WTC11 (cell line): ENCODE data around the gene ANKIB1. TPM values are rescaled to one million over a fixed set of nuclear protein-coding genes. Genes with fewer than 3 reads are reported as not detected.

Experiments
- ATAC-seq: fragments of 200-7000 bp; cut with Tn5 transposase; 2 replicates; pipeline ENCODE4 v1.10.0; 2021; ENCODE audit warnings: mild to moderate bottlenecking, moderate library complexity
- CTCF ChIA-PET: fragments of 300-600 bp; sonication (Branson Sonifier 250); formaldehyde crosslinking; loops from one replicate; lab custom pipeline; 2021; ENCODE audit warnings: antibody characterized with exemption; lab: Charles Lee
- POLR2A ChIA-PET: fragments of 350-600 bp; sonication (Branson Sonifier 250); formaldehyde crosslinking; loops from one replicate; lab custom pipeline; 2021; ENCODE audit warnings: antibody characterized with exemption; lab: Charles Lee
- DNase-seq: peaks from one replicate; pipeline ENCODE4 v3.0.0; 2021; ENCODE audit warnings: low spot score
- H3K27ac Mint-ChIP-seq: 2 replicates; pipeline ENCODE4 v1.8.0; 2021; ENCODE audit warnings: mixed read lengths
- H3K27me3 Mint-ChIP-seq: 2 replicates; pipeline ENCODE4 v1.8.0; 2021; ENCODE audit warnings: low read depth, mild to moderate bottlenecking, moderate library complexity, mixed read lengths
- H3K36me3 Mint-ChIP-seq: 2 replicates; pipeline ENCODE4 v1.8.0; 2021; ENCODE audit warnings: mixed read lengths
- H3K4me1 Mint-ChIP-seq: 2 replicates; pipeline ENCODE4 v1.8.0; 2022; ENCODE audit warnings: mixed read lengths
- H3K4me3 Mint-ChIP-seq: 2 replicates; pipeline ENCODE4 v1.8.0; 2021; ENCODE audit warnings: mild to moderate bottlenecking, moderate library complexity, mixed read lengths
- H3K9me3 Mint-ChIP-seq: 2 replicates; pipeline ENCODE4 v1.8.0; 2021; ENCODE audit warnings: mixed read lengths
- CREM ChIP-seq: sonication (generic); formaldehyde crosslinking; IDR thresholded peaks from 2 replicates; pipeline ENCODE4 v1.8.1; 2022; ENCODE audit warnings: mild to moderate bottlenecking, missing genetic modification reagents, moderate library complexity
- FOXJ3 ChIP-seq: sonication (generic); formaldehyde crosslinking; IDR thresholded peaks from 2 replicates; pipeline ENCODE4 v1.9.0; 2021; ENCODE audit warnings: missing genetic modification reagents, mild to moderate bottlenecking, borderline replicate concordance
- FOXK1 ChIP-seq: sonication (generic); formaldehyde crosslinking; IDR thresholded peaks from 2 replicates; pipeline ENCODE4 v1.8.0; 2022; ENCODE audit warnings: mild to moderate bottlenecking, moderate library complexity, missing genetic modification reagents
- FOXP1 ChIP-seq: sonication (generic); formaldehyde crosslinking; IDR thresholded peaks from 2 replicates; pipeline ENCODE4 v1.8.0; 2022; ENCODE audit warnings: missing genetic modification reagents, mild to moderate bottlenecking, moderate library complexity, borderline replicate concordance
- GABPB1 ChIP-seq: sonication (generic); formaldehyde crosslinking; IDR thresholded peaks from 2 replicates; pipeline ENCODE4 v1.8.1; 2023; ENCODE audit warnings: mild to moderate bottlenecking, missing genetic modification reagents
- MXD4 ChIP-seq: fragments of 250-450 bp; sonication (Bioruptor Pico); IDR thresholded peaks from 2 replicates; pipeline ENCODE4 v1.8.0; 2021; ENCODE audit warnings: mild to moderate bottlenecking, moderate library complexity, borderline replicate concordance
- NFE2L1 ChIP-seq: sonication (generic); formaldehyde crosslinking; IDR thresholded peaks from 2 replicates; pipeline ENCODE4 v1.8.1; 2023; ENCODE audit warnings: missing genetic modification reagents
- NR1H2 ChIP-seq: sonication (generic); formaldehyde crosslinking; IDR thresholded peaks from 2 replicates; pipeline ENCODE4 v1.9.0; 2021; ENCODE audit warnings: mild to moderate bottlenecking, moderate library complexity, missing genetic modification reagents
- NR3C1 ChIP-seq: sonication (generic); formaldehyde crosslinking; conservative IDR thresholded peaks from 2 replicates; pipeline ENCODE4 v1.8.1; 2023; ENCODE audit warnings: low read depth, mild to moderate bottlenecking, missing genetic modification reagents
- PRRX2 ChIP-seq: fragments of 250-450 bp; sonication (Bioruptor Pico); IDR thresholded peaks from 2 replicates; pipeline ENCODE4 v1.8.0; 2021; ENCODE audit warnings: mild to moderate bottlenecking
- STAT6 ChIP-seq: sonication (generic); formaldehyde crosslinking; conservative IDR thresholded peaks from 2 replicates; pipeline ENCODE4 v1.8.1; 2023; ENCODE audit warnings: mild to moderate bottlenecking, low read depth, missing genetic modification reagents, moderate library complexity
- USF1 ChIP-seq: sonication (generic); formaldehyde crosslinking; IDR thresholded peaks from 2 replicates; pipeline ENCODE4 v1.8.0; 2022; ENCODE audit warnings: mild to moderate bottlenecking, missing genetic modification reagents
- USF2 ChIP-seq: sonication (generic); formaldehyde crosslinking; IDR thresholded peaks from 2 replicates; pipeline ENCODE4 v1.8.1; 2023; ENCODE audit warnings: mild to moderate bottlenecking, missing genetic modification reagents, moderate library complexity
- ZNF532 ChIP-seq: fragments of 250-450 bp; sonication (Bioruptor Pico); IDR thresholded peaks from 2 replicates; pipeline ENCODE4 v1.9.0; 2021; ENCODE audit warnings: mild to moderate bottlenecking, borderline replicate concordance
- ZNF671 ChIP-seq: fragments of 250-450 bp; sonication (Bioruptor Pico); IDR thresholded peaks from 2 replicates; pipeline ENCODE4 v1.8.0; 2021; ENCODE audit warnings: mild to moderate bottlenecking
- total RNA-seq: library from RNA; stranded (reverse); gene quantifications from 3 replicates; pipeline ENCODE4 v1.2.3, GENCODE V29; 2021
- TF ChIP-seq, protein P1 (sequence below): sonication (generic); formaldehyde crosslinking; IDR thresholded peaks from 2 replicates; pipeline ENCODE4 v1.8.1; 2022; ENCODE audit warnings: low read depth, mild to moderate bottlenecking, moderate library complexity, missing genetic modification reagents, borderline replicate concordance
- TF ChIP-seq, protein P2 (sequence below): sonication (generic); formaldehyde crosslinking; IDR thresholded peaks from 2 replicates; pipeline ENCODE4 v1.8.0; 2022; ENCODE audit warnings: missing genetic modification reagents
- TF ChIP-seq, protein P3 (sequence below): fragments of 250-450 bp; sonication (Bioruptor Pico); IDR thresholded peaks from 2 replicates; pipeline ENCODE4 v1.9.0; 2021; ENCODE audit warnings: moderate library complexity, mild to moderate bottlenecking, inconsistent platforms, borderline replicate concordance

Gene ANKIB1
- total RNA-seq, 1 experiment from 2014 or later: 38.5 TPM

DNA sequence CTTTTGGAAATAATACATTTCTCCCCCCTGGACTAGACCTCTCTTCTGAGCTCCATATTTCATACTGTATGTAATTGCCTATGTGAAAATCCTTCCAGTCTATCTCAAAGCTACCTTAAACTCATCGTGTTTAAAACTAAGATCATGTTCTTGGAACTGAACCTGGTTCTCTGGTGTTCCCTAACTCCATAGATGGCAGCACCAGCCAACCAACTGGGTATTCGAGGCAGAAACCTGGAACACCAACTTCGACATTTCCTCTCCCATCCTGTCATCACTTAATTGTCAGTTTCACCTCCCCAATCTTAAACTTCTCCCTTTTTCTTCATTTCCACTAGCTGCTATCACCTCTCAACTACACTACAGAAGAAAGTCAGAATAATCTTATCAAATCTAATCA, 87.0 kb downstream of the ANKIB1 start:
- CTCF ChIA-PET: no interaction called here

More for the DNA sequence above, 87.0 kb downstream of the ANKIB1 start:
- 0 out of 2 replicates have a peak overlapping the region, but pooled peaks have one; percentile 22 for H3K27ac Mint-ChIP-seq
- no peak overlapping the region for H3K4me3 Mint-ChIP-seq
- no peak for TF ChIP-seq STAT6 (CRISPR knock-in tag)
- no peak for TF ChIP-seq MXD4 (CRISPR knock-in tag)
- TF ChIP-seq FOXP1 (CRISPR knock-in tag): no peak
- TF ChIP-seq GABPB1 (CRISPR knock-in tag): no peak
- TF ChIP-seq NFE2L1 (CRISPR knock-in tag): no peak
- TF ChIP-seq, protein P1, sequence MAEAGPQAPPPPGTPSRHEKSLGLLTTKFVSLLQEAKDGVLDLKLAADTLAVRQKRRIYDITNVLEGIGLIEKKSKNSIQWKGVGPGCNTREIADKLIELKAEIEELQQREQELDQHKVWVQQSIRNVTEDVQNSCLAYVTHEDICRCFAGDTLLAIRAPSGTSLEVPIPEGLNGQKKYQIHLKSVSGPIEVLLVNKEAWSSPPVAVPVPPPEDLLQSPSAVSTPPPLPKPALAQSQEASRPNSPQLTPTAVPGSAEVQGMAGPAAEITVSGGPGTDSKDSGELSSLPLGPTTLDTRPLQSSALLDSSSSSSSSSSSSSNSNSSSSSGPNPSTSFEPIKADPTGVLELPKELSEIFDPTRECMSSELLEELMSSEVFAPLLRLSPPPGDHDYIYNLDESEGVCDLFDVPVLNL (CRISPR knock-in tag): no peak
- TF ChIP-seq USF1 (CRISPR knock-in tag): no peak
- TF ChIP-seq, protein P2, sequence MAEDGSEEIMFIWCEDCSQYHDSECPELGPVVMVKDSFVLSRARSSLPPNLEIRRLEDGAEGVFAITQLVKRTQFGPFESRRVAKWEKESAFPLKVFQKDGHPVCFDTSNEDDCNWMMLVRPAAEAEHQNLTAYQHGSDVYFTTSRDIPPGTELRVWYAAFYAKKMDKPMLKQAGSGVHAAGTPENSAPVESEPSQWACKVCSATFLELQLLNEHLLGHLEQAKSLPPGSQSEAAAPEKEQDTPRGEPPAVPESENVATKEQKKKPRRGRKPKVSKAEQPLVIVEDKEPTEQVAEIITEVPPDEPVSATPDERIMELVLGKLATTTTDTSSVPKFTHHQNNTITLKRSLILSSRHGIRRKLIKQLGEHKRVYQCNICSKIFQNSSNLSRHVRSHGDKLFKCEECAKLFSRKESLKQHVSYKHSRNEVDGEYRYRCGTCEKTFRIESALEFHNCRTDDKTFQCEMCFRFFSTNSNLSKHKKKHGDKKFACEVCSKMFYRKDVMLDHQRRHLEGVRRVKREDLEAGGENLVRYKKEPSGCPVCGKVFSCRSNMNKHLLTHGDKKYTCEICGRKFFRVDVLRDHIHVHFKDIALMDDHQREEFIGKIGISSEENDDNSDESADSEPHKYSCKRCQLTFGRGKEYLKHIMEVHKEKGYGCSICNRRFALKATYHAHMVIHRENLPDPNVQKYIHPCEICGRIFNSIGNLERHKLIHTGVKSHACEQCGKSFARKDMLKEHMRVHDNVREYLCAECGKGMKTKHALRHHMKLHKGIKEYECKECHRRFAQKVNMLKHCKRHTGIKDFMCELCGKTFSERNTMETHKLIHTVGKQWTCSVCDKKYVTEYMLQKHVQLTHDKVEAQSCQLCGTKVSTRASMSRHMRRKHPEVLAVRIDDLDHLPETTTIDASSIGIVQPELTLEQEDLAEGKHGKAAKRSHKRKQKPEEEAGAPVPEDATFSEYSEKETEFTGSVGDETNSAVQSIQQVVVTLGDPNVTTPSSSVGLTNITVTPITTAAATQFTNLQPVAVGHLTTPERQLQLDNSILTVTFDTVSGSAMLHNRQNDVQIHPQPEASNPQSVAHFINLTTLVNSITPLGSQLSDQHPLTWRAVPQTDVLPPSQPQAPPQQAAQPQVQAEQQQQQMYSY (CRISPR knock-in tag): no peak
- no peak for TF ChIP-seq PRRX2 (CRISPR knock-in tag)
- TF ChIP-seq FOXJ3: no peak
- TF ChIP-seq FOXK1 (CRISPR knock-in tag): no peak
- no peak for TF ChIP-seq NR3C1 (CRISPR knock-in tag)
- TF ChIP-seq CREM (CRISPR knock-in tag): no peak
- no peak for TF ChIP-seq ZNF532
- TF ChIP-seq NR1H2 (CRISPR knock-in tag): no peak
- TF ChIP-seq, protein P3, sequence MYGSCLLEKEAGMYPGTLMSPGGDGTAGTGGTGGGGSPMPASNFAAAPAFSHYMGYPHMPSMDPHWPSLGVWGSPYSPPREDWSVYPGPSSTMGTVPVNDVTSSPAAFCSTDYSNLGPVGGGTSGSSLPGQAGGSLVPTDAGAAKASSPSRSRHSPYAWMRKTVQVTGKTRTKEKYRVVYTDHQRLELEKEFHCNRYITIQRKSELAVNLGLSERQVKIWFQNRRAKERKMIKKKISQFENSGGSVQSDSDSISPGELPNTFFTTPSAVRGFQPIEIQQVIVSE: no peak
- TF ChIP-seq USF2 (CRISPR knock-in tag): no peak
- TF ChIP-seq ZNF671: no peak
- peaks cover 9% of the 10 kb centered on the region for H3K9me3 Mint-ChIP-seq
- POLR2A ChIA-PET: no interaction called here
- no peaks in the 10 kb centered on the region for H3K27me3 Mint-ChIP-seq
- H3K4me1 Mint-ChIP-seq: peaks cover 4% of the 10 kb centered on the region; the same call in 1 of the 2 replicates
- ATAC-seq (no peak), DNase-seq (no peak)
- peaks cover 8% of the 10 kb centered on the region for H3K36me3 Mint-ChIP-seq
